ENCODE data around the gene GRID1.

GRID1 gene

DNA sequence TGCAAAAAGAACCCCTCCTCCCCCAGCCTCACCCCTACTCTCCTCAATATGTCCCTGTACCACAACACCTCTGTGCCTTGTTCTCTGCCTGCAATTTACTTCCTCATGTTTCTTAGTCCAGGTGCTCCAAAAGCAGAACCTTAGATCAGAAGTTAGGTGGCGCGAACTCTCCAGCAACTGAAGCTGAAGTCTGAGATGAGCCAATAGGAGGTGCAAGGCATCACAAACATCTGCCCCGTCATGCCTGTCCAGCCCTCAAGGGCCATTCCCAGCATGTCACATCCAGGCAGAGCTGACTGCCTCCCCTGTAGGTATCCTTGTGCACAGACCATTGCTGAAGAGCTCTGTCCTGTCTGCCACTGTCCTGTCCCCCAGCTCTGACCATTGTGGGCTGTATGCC, 508.8 kb downstream of the GRID1 start:
- no peak for DNase-seq (ENCODE audit: low read depth)
- no peak overlapping the region for H3K4me3 ChIP-seq (ENCODE audit: control insufficient read depth, low read depth, low read length)
- TF ChIP-seq, protein P1, sequence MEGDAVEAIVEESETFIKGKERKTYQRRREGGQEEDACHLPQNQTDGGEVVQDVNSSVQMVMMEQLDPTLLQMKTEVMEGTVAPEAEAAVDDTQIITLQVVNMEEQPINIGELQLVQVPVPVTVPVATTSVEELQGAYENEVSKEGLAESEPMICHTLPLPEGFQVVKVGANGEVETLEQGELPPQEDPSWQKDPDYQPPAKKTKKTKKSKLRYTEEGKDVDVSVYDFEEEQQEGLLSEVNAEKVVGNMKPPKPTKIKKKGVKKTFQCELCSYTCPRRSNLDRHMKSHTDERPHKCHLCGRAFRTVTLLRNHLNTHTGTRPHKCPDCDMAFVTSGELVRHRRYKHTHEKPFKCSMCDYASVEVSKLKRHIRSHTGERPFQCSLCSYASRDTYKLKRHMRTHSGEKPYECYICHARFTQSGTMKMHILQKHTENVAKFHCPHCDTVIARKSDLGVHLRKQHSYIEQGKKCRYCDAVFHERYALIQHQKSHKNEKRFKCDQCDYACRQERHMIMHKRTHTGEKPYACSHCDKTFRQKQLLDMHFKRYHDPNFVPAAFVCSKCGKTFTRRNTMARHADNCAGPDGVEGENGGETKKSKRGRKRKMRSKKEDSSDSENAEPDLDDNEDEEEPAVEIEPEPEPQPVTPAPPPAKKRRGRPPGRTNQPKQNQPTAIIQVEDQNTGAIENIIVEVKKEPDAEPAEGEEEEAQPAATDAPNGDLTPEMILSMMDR (conservative IDR thresholded peaks at IDR 0.05; ENCODE audit: control insufficient read depth, insufficient read depth, low read depth, low read length) = no peak

DNA sequence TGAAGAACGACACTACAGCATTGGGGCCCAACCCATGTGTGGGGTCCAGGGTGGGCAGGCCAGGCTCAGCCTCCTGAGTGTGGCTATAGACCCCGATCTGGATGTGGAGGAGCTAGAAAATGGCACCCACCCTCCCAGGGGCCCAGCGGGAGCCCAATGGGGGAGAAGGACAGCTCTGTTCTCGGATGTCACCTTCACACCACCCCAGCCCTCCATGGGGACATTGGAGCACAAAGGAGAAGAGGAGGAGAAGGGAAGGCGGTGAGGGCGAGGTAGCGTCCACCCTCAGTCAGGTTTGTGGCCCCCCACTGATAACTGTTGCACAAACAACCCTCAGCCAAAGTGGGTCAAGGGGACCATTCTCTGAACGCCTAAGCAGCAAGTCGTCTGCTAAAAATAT, 509.3 kb downstream of the GRID1 start:
- no peak overlapping the region for H3K4me3 ChIP-seq (ENCODE audit: control insufficient read depth, low read depth, low read length)
- no peak for DNase-seq (ENCODE audit: low read depth)
- TF ChIP-seq, protein P1 (conservative IDR thresholded peaks at IDR 0.05; ENCODE audit: control insufficient read depth, insufficient read depth, low read depth, low read length) = no peak

DNA sequence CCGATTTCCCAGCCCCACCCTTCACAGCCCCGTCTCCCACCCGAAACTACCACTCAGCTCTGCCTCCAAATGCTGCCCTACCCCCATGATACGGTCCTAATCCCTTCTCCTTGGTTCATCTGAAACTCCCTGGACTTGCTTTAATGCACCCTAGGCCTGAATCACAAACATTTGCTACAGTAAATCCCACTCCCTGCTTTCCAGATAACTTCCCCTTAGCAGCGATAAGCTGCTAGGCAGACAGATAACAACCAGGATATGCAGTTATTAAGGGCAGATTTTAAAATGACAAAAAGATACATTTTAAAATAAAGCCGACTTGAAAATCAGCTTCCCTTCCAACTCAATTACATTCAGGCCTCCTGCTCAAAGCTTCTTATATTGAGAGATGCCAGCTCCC, 514.7 kb downstream of the GRID1 start:
- H3K4me3 ChIP-seq (ENCODE audit: control insufficient read depth, low read depth, low read length) = no peak overlapping the region
- TF ChIP-seq, protein P1 (conservative IDR thresholded peaks at IDR 0.05; ENCODE audit: control insufficient read depth, insufficient read depth, low read depth, low read length) = no peak
- DNase-seq (ENCODE audit: low read depth) = no peak

DNA sequence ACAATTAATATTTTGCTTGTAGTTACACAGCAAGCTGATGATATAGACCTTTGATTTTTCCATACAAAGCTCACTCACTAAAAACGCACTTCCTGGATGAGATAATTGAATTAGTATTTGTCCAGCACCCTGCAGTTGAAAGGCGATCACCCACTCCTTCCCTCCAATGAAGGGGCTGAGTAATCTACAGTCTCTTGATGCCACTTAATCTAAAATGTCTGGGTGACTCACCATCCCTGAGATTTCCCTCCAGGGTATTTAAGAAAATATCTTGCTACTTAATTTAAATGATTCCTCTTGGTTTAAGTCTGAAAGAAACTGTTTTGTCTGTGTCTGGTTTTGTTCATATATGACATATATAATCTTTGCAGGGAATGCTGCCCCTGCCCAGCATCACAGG, 515.3 kb downstream of the GRID1 start:
- H3K4me3 ChIP-seq (ENCODE audit: control insufficient read depth, low read depth, low read length) = no peak overlapping the region
- TF ChIP-seq, protein P1 (conservative IDR thresholded peaks at IDR 0.05; ENCODE audit: control insufficient read depth, insufficient read depth, low read depth, low read length) = no peak
- peak; percentile 67 for DNase-seq (ENCODE audit: low read depth)

DNA sequence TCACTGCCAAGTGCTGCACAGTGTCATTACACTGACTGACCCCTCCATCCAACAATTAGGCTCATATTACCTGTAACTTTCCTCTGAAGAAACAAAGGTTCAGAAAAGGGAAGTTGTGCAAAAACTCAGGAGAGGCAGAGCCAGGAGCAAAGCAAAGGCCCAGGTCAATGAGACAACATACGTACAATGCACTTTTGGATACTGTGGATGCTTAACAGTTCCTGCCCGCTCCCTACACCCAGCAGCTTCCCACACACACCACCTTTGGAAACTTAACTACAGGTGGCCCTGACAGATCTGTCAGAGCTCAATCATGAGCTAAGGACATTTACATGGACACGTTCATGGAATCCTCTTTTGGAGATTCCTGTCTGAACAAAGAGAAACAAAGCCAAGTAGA, 515.9 kb downstream of the GRID1 start:
- TF ChIP-seq, protein P1 (conservative IDR thresholded peaks at IDR 0.05; ENCODE audit: control insufficient read depth, insufficient read depth, low read depth, low read length) = no peak
- DNase-seq (ENCODE audit: low read depth) = no peak

DNA sequence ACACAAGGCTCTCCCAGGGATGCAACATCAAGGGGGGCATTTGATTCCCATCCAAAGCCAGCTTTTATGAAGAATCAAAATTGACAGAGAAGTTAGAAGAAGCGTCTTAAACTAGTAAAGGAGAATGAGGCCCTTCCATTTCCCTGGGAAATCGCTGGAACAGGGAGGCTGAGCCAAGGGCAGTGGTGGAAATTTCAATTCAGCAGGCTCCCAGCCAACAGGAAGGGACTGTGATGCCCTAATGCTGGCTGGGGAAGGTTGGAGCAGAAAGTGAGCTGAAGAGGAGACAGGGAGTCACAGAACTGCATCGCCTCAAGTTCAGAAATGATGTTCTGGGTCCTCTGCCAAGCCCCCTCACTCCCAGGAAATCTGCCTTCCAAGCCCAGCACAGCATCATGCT, 517.3 kb downstream of the GRID1 start:
- TF ChIP-seq, protein P1 (conservative IDR thresholded peaks at IDR 0.05; ENCODE audit: control insufficient read depth, insufficient read depth, low read depth, low read length) = no peak
- DNase-seq (ENCODE audit: low read depth) = no peak
- H3K4me3 ChIP-seq (ENCODE audit: control insufficient read depth, low read depth, low read length) = no peak overlapping the region

More for the DNA sequence above, 515.9 kb downstream of the GRID1 start:
- H3K4me3 ChIP-seq (ENCODE audit: control insufficient read depth, low read depth, low read length) = no peak overlapping the region

DNA sequence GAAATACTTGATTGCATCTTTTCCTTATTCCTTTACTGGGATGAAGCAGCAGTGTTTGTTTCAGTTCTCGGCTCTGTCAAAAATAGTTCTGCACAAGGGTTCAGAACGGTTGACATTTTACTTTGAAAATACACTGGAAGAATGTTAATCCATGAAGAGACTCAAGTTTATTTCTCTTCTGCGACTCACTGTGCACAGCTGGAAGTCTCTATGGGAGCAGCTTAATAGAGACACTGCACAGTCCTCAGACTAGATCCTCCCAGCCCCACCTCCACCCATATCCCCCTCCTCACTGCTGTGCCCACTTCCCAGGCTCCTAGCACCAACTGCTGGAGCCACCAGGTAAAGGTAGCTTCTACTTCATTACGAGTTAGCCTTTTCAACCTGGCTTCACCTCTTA, 517.8 kb downstream of the GRID1 start:
- TF ChIP-seq, protein P1 (conservative IDR thresholded peaks at IDR 0.05; ENCODE audit: control insufficient read depth, insufficient read depth, low read depth, low read length) = no peak
- DNase-seq (ENCODE audit: low read depth) = no peak
- no peak overlapping the region for H3K4me3 ChIP-seq (ENCODE audit: control insufficient read depth, low read depth, low read length)

Data from fibroblast of mammary gland (primary cell).